HepG2 (cell line): Measurements from ENCODE around the gene MEAK7. TPM values are rescaled to one million over a fixed set of nuclear protein-coding genes. Genes with fewer than 3 reads are reported as not detected.

Source experiments
- ATAC-seq: fragments of 200-7000 bp; cut with Tn5 transposase; 3 replicates; pipeline ENCODE4 v1.9.1; 2020; ENCODE audit warnings: mild to moderate bottlenecking, moderate library complexity
- BruUV-seq: library from RNA; stranded (reverse); fragments of 400-500 nt; replicated peaks from 2 replicates; lab custom pipeline; 2021; lab: Mats Ljungman, UMichigan
- CTCF ChIA-PET: fragments of 300-600 bp; formaldehyde crosslinking; extraction: SDS; loops from one replicate; lab custom pipeline; 2021; ENCODE audit warnings: low total read pairs, inconsistent platforms, low intra/inter-chr PET ratio; lab: Yijun Ruan, JAX
- POLR2A ChIA-PET: fragments of 350-600 bp; sonication (Branson Sonifier 250); formaldehyde crosslinking; loops from one replicate; lab custom pipeline; 2020; ENCODE audit warnings: antibody characterized with exemption, inconsistent platforms; lab: Yijun Ruan, JAX
- DNase-seq: peaks from one replicate; pipeline ENCODE4 v3.0.0-alpha.2; 2015; ENCODE audit warnings: low spot score
- FAIRE-seq: peaks from 3 replicates; lab custom pipeline; 2011; peaks lifted over from hg19 to GRCh38; lab: Jason Lieb, UNC
- H2AFZ ChIP-seq: one replicate; pipeline ENCODE4 v1.6.1; 2011; ENCODE audit warnings: low read length, inconsistent platforms
- H3K27ac ChIP-seq: fragments of 300-600 bp; 3 replicates; pipeline ENCODE4 v1.8.0; 2011; ENCODE audit warnings: mixed run types, mild to moderate bottlenecking, mixed read lengths, low read length, inconsistent platforms; ENCODE audit not compliant: insufficient read depth; ENCODE audit errors: extremely low read length
- H3K27me3 ChIP-seq, 2 experiments: fragments of 200-600 bp in 1 of 2; 2 replicates in 1 of 2; 3 replicates in 1 of 2; pipeline versions ENCODE4 v1.6.0 to v1.8.0; 2011; ENCODE audit warnings: low read length in 2 of 2, mild to moderate bottlenecking in 2 of 2, moderate library complexity in 2 of 2, inconsistent platforms in 1 of 2; ENCODE audit not compliant: insufficient read depth in 2 of 2, control insufficient read depth in 1 of 2
- H3K36me3 ChIP-seq, 2 experiments: fragments of 200-600 bp in 1 of 2; replicated peaks in 1 of 2; 2 replicates in 1 of 2; 3 replicates in 1 of 2; pipeline versions ENCODE4 v1.5.1 to v1.8.0; 2011; ENCODE audit warnings: low read length in 2 of 2, inconsistent platforms in 1 of 2; ENCODE audit not compliant: insufficient read depth in 2 of 2, control insufficient read depth in 1 of 2
- H3K4me1 ChIP-seq: 2 replicates; pipeline ENCODE4 v1.5.1; 2012; ENCODE audit warnings: low read length, inconsistent platforms; ENCODE audit not compliant: insufficient read depth
- H3K4me2 ChIP-seq: 2 replicates; pipeline ENCODE4 v1.6.0; 2011; ENCODE audit warnings: low read depth, low read length, inconsistent platforms
- H3K4me3 ChIP-seq, 3 experiments: fragments of 200-600 bp in 1 of 3; sonication (generic), shearing (Covaris generic) in 1 of 3; replicated peaks in 1 of 3; 2 replicates each; pipeline ENCODE4 v1.5.1; 2011 to 2016; ENCODE audit warnings: low read length in 3 of 3, inconsistent platforms in 2 of 3, low read depth in 2 of 3, mild to moderate bottlenecking in 2 of 3, control low read depth in 1 of 3, mixed read lengths in 1 of 3; ENCODE audit not compliant: insufficient read depth in 1 of 3
- H3K79me2 ChIP-seq: one replicate; pipeline ENCODE4 v1.6.1; 2011; ENCODE audit warnings: low read length, inconsistent platforms; ENCODE audit not compliant: insufficient read depth
- H3K9ac ChIP-seq: 2 replicates; pipeline ENCODE4 v1.6.0; 2011; ENCODE audit warnings: mild to moderate bottlenecking, low read depth, low read length, inconsistent platforms; ENCODE audit not compliant: insufficient read depth
- H3K9me3 ChIP-seq: 2 replicates; pipeline ENCODE4 v1.5.1; 2012; ENCODE audit warnings: mild to moderate bottlenecking, low read length
- H4K20me1 ChIP-seq: 2 replicates; pipeline ENCODE4 v1.6.0; 2011; ENCODE audit warnings: inconsistent platforms, mild to moderate bottlenecking, low read length, moderate library complexity; ENCODE audit not compliant: insufficient read depth
- CHD4 ChIP-seq: fragments of 200-600 bp; sonication (generic); IDR thresholded peaks from 2 replicates; pipeline ENCODE4 v1.7.0; 2017; ENCODE audit warnings: mild to moderate bottlenecking, low read length, borderline replicate concordance
- DNMT3B ChIP-seq: conservative IDR thresholded peaks from 2 replicates; pipeline ENCODE4 v1.6.1; 2016; ENCODE audit warnings: missing biosample characterization, control low read depth
- GMEB2 ChIP-seq: IDR thresholded peaks from 2 replicates; pipeline ENCODE4 v1.6.1; 2016; ENCODE audit warnings: missing biosample characterization, missing genetic modification reagents, low read depth
- KIAA2018 ChIP-seq: sonication (generic); formaldehyde crosslinking; IDR thresholded peaks from 2 replicates; pipeline ENCODE4 v1.5.0; 2020; ENCODE audit warnings: mild to moderate bottlenecking, missing genetic modification reagents, borderline replicate concordance
- MTF2 ChIP-seq: sonication (generic); formaldehyde crosslinking; IDR thresholded peaks from 2 replicates; pipeline ENCODE4 v1.5.0; 2020; ENCODE audit warnings: missing genetic modification reagents, borderline replicate concordance
- PAF1 ChIP-seq: IDR thresholded peaks from 2 replicates; pipeline ENCODE4 v1.6.1; 2016; ENCODE audit warnings: missing genetic modification reagents, missing compliant biosample characterization
- TCF12 ChIP-seq, 2 experiments: fragments of 450-650 bp in 1 of 2; sonication (generic) in 1 of 2; formaldehyde crosslinking in 1 of 2; IDR thresholded peaks; 2 replicates each; pipeline versions ENCODE4 v1.6.1 to v1.8.0; 2017 to 2022; ENCODE audit warnings: antibody characterized with exemption in 1 of 2, mild to moderate bottlenecking in 1 of 2, missing genetic modification reagents in 1 of 2, moderate library complexity in 1 of 2
- TCF7 ChIP-seq: sonication (generic); IDR thresholded peaks from 2 replicates; pipeline ENCODE4 v1.6.1; 2016; ENCODE audit warnings: antibody characterized with exemption, low read depth
- THAP11 ChIP-seq: IDR thresholded peaks from 2 replicates; pipeline ENCODE4 v1.6.1; 2016; ENCODE audit warnings: missing biosample characterization, missing genetic modification reagents
- YEATS4 ChIP-seq: sonication (generic); formaldehyde crosslinking; IDR thresholded peaks from 2 replicates; pipeline ENCODE4 v1.4.0; 2020; ENCODE audit warnings: missing genetic modification reagents, borderline replicate concordance
- ZNF224 ChIP-seq: sonication (generic); formaldehyde crosslinking; IDR thresholded peaks from 2 replicates; pipeline ENCODE4 v1.5.0; 2020; ENCODE audit warnings: mild to moderate bottlenecking, missing genetic modification reagents
- ZNF414 ChIP-seq: sonication (generic); formaldehyde crosslinking; IDR thresholded peaks from 2 replicates; pipeline ENCODE4 v1.5.0; 2020; ENCODE audit warnings: missing genetic modification reagents
- ZNF790 ChIP-seq: sonication (generic); formaldehyde crosslinking; IDR thresholded peaks from 2 replicates; pipeline ENCODE4 v1.8.0; 2022; ENCODE audit warnings: missing genetic modification reagents, mild to moderate bottlenecking, borderline replicate concordance
- WGBS: methylation state at CpG from one replicate; pipeline ENCODE4 v1.1.6; 2017; ENCODE audit warnings: low lambda C conversion rate; 5-methylcytosine and 5-hydroxymethylcytosine counted together
- in situ Hi-C: cut with HindIII; loops from 2 replicates; pipeline ENCODE4 v1.10.0; 2017; ENCODE audit warnings: low pct_unique_long_range_greater_than_20kb; ENCODE audit not compliant: extremely low pct_ligation_motif_present
- intact Hi-C: fragments of 100-400 bp; cut with micrococcal nuclease; formaldehyde crosslinking; loops from one replicate; pipeline ENCODE4 v1.10.0; 2022; ENCODE audit not compliant: unreplicated experiment
- polyA plus RNA-seq, 8 experiments: library from polyadenylated mRNA; depleted of rRNA in 3 of 8; stranded (reverse) in 7 of 8; unstranded in 1 of 8; fragments of >200 nt; fragmentation: Illumina TruSeq in 4 of 8; extraction: Trizol in 4 of 8; gene quantifications; 2 replicates each; pipeline versions ENCODE4 v1.2.1 to v1.2.3, GENCODE V29; 2011 to 2016; ENCODE audit warnings: low read depth in 4 of 8, missing spikeins in 1 of 8, mixed read lengths in 1 of 8; ENCODE audit not compliant: insufficient read depth in 1 of 8
- total RNA-seq, 5 experiments: library from RNA; depleted of rRNA; stranded (reverse); fragments of >200 nt; fragmentation: Illumina TruSeq; extraction: Trizol; gene quantifications; 2 replicates each; pipeline ENCODE4 v1.2.3, GENCODE V29; 2016; ENCODE audit warnings: low read depth in 1 of 5

Gene MEAK7
- total and polyA plus RNA-seq, 2 of the 13 experiments (the other 11 are each of a cell fraction or from before 2014, with no cell fraction given): 11.8 to 14.7 TPM

GRCh38 chr16:84483882-84484565 is 20.4 kb downstream of the MEAK7 start:
- Histone ChIP-seq H3K27me3 (no peaks in the 10 kb centered on the region), H3K9ac (no peak overlapping the region), H3K4me2 (no peak overlapping the region), H3K27ac (no peak overlapping the region), H2AFZ (no peak overlapping the region), H4K20me1 (no peaks in the 10 kb centered on the region), H3K9me3 (no peaks in the 10 kb centered on the region), H3K4me1 (no peaks in the 10 kb centered on the region), H3K4me3 (no peak overlapping the region), H3K79me2 (no peaks in the 10 kb centered on the region), H3K36me3 (peaks cover 2 to 16% of the 10 kb centered on the region in 2 experiments; a peak in 3 of 5 replicates)
- FAIRE-seq (no peak), ATAC-seq (no peak), DNase-seq (no peak)
- WGBS: 94% methylated on average over 17 of the region's 19 CpGs
- BruUV-seq: no TSS peak
- ChIA-PET POLR2A (no interaction called here), CTCF (interaction anchor here (0.9 to 3.0 kb wide), 5 partner anchors 176 to 527 kb away, joined by 3 to 62 read pairs (median 3); partner anchors contain the start of gene TAF1C)
- in situ Hi-C loops (loop anchor here (5.0 kb wide), 1 partner anchor 207 kb away; no protein-coding TSS in a partner anchor), intact Hi-C loops (no loop called here)
- no peak for TF ChIP-seq TCF7
- no peak for TF ChIP-seq PAF1 (CRISPR knock-in tag)
- no peak for TF ChIP-seq CHD4
- TF ChIP-seq ZNF790 (CRISPR knock-in tag): no peak
- no peak for TF ChIP-seq ZNF224 (CRISPR knock-in tag)
- no peak for TF ChIP-seq GMEB2 (CRISPR knock-in tag)
- no peak for TF ChIP-seq MTF2
- no peak for TF ChIP-seq TCF12 (IDR thresholded peaks at IDR 0.05)
- no peak for TF ChIP-seq TCF12 (CRISPR knock-in tag; IDR thresholded peaks at IDR 0.05)
- TF ChIP-seq ZNF414 (CRISPR knock-in tag): no peak
- no peak for TF ChIP-seq THAP11 (CRISPR knock-in tag)
- no peak for TF ChIP-seq DNMT3B
- no peak for TF ChIP-seq YEATS4
- no peak for TF ChIP-seq KIAA2018 (CRISPR knock-in tag)
